Measurements from ENCODE around the gene TANGO6. TPM values are rescaled to one million over a fixed set of nuclear protein-coding genes. Genes with fewer than 3 reads are reported as not detected.

Gene TANGO6
- total RNA-seq, 1 experiment from 2014 or later, result 18.2 TPM

DNA sequence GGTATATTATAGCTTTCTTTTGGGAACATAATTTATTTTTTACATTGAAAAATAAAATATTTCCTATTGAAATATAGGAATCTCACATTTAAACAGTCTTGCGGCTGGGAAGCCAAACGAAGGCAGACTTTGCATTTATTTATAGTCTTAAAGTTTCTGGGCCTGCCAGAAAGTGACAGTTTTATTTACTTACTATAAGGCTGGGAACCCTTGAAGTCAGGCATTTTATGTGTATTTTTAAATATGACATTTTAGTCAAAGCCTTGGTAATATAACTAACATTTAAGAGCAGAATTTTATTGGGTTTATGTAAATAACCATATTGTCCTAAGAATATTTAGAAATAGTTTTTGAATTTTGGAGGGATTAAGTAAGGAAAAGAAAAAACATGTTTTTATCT lies 97.5 kb downstream of the TANGO6 start:
- Mint-ChIP-seq H3K27me3 (ENCODE audit: insufficient read depth, unreplicated experiment) (no peaks in the 10 kb centered on the region), H3K4me3 (ENCODE audit: unreplicated experiment) (no peak overlapping the region), H3K27ac (ENCODE audit: unreplicated experiment) (no peak overlapping the region), H3K4me1 (ENCODE audit: low read depth, unreplicated experiment) (no peaks in the 10 kb centered on the region), H3K36me3 (ENCODE audit: insufficient read depth, unreplicated experiment) (peaks cover 20% of the 10 kb centered on the region), H3K9me3 (ENCODE audit: unreplicated experiment) (peaks cover 3% of the 10 kb centered on the region)
- TF ChIP-seq, protein P1, sequence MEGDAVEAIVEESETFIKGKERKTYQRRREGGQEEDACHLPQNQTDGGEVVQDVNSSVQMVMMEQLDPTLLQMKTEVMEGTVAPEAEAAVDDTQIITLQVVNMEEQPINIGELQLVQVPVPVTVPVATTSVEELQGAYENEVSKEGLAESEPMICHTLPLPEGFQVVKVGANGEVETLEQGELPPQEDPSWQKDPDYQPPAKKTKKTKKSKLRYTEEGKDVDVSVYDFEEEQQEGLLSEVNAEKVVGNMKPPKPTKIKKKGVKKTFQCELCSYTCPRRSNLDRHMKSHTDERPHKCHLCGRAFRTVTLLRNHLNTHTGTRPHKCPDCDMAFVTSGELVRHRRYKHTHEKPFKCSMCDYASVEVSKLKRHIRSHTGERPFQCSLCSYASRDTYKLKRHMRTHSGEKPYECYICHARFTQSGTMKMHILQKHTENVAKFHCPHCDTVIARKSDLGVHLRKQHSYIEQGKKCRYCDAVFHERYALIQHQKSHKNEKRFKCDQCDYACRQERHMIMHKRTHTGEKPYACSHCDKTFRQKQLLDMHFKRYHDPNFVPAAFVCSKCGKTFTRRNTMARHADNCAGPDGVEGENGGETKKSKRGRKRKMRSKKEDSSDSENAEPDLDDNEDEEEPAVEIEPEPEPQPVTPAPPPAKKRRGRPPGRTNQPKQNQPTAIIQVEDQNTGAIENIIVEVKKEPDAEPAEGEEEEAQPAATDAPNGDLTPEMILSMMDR (IDR thresholded peaks at IDR 0.05; ENCODE audit: insufficient read depth in 1 of 2, low read depth in 1 of 2, low read length in 1 of 2, severe bottlenecking in 1 of 2, unreplicated experiment in 1 of 2), result no peak
- no peak for DNase-seq
- BruUV-seq (replicated peaks), result no TSS peak
- H3K36me3 ChIP-seq (ENCODE audit: control insufficient read depth, insufficient read depth, low read length), result no peaks in the 10 kb centered on the region
- no peaks in the 10 kb centered on the region for H3K27me3 ChIP-seq (replicated peaks; ENCODE audit: control insufficient read depth, insufficient read depth, low read length)
- H3K4me1 ChIP-seq, result no peaks in the 10 kb centered on the region
- POLR2A ChIA-PET, result no interaction called here
- no peak overlapping the region for H3K4me3 ChIP-seq (ENCODE audit: low read depth, low read length)
- intact Hi-C loops (cut with micrococcal nuclease; ENCODE audit: unreplicated experiment), result no loop called here
- CTCF ChIA-PET, result no interaction called here
- H3K9me3 ChIP-seq, result peaks cover 12% of the 10 kb centered on the region

GRCh38 chr16:68943961-68944360 lies 100.6 kb downstream of the TANGO6 start:
- BruUV-seq (replicated peaks), result no TSS peak
- intact Hi-C loops (cut with micrococcal nuclease; ENCODE audit: unreplicated experiment), result no loop called here
- CTCF ChIA-PET, result no interaction called here
- H3K27me3 ChIP-seq (replicated peaks; ENCODE audit: control insufficient read depth, insufficient read depth, low read length), result no peaks in the 10 kb centered on the region
- no peaks in the 10 kb centered on the region for H3K27me3 Mint-ChIP-seq (ENCODE audit: insufficient read depth, unreplicated experiment)
- peaks cover 8% of the 10 kb centered on the region for H3K9me3 Mint-ChIP-seq (ENCODE audit: unreplicated experiment)
- TF ChIP-seq, protein P1 (IDR thresholded peaks at IDR 0.05; ENCODE audit: insufficient read depth in 1 of 2, low read depth in 1 of 2, low read length in 1 of 2, severe bottlenecking in 1 of 2, unreplicated experiment in 1 of 2), result no peak
- H3K9me3 ChIP-seq, result peaks cover 12% of the 10 kb centered on the region
- no peaks in the 10 kb centered on the region for H3K4me1 ChIP-seq
- H3K27ac Mint-ChIP-seq (ENCODE audit: unreplicated experiment), result no peak overlapping the region
- no peak overlapping the region for H3K4me3 ChIP-seq (ENCODE audit: low read depth, low read length)
- H3K4me1 Mint-ChIP-seq (ENCODE audit: low read depth, unreplicated experiment), result no peaks in the 10 kb centered on the region
- DNase-seq, result no peak
- POLR2A ChIA-PET, result no interaction called here
- H3K4me3 Mint-ChIP-seq (ENCODE audit: unreplicated experiment), result no peak overlapping the region
- H3K36me3 ChIP-seq (ENCODE audit: control insufficient read depth, insufficient read depth, low read length), result no peaks in the 10 kb centered on the region
- H3K36me3 Mint-ChIP-seq (ENCODE audit: insufficient read depth, unreplicated experiment), result peaks cover 14% of the 10 kb centered on the region

DNA sequence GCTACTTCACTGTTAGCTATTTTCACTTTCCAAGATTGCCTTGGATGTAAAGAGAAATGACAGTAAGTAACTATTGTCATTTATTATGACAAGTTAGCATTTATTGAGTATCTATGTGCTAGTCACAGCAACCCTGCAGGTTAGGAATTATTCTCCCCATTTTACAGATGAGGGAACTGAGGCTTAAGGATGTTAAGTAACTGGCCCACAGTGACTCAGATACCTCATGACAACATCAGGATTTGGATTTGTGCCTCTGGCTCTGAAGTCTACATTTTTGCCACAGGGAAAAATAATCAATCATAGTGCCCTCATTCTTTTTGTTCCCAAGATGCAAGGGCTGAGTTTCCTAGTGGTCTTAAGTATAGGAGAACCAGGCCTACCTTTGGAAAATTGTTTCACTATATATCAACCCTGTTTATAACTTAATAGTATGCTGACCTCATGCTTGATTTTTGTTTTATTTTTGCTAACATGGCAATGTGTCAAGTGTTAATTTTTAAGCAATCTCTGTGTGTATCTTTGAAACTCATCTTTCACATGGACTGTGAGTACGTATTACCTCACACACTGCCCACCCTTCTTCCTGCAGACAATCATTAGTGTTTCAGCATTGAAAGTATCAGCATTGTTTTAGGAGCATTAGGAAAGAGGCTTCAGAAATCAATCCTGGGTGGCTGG lies 105.0 kb downstream of the TANGO6 start:
- ChIA-PET POLR2A (no interaction called here), CTCF (no interaction called here)
- H3K27me3 Mint-ChIP-seq (ENCODE audit: insufficient read depth, unreplicated experiment), result no peaks in the 10 kb centered on the region
- H3K4me3 ChIP-seq (ENCODE audit: low read depth, low read length), result no peak overlapping the region
- intact Hi-C loops (cut with micrococcal nuclease; ENCODE audit: unreplicated experiment), result no loop called here
- peaks cover 14% of the 10 kb centered on the region for H3K36me3 Mint-ChIP-seq (ENCODE audit: insufficient read depth, unreplicated experiment)
- H3K27me3 ChIP-seq (replicated peaks; ENCODE audit: control insufficient read depth, insufficient read depth, low read length), result no peaks in the 10 kb centered on the region
- H3K36me3 ChIP-seq (ENCODE audit: control insufficient read depth, insufficient read depth, low read length), result no peaks in the 10 kb centered on the region
- no TSS peak for BruUV-seq (replicated peaks)
- no peak overlapping the region for H3K27ac Mint-ChIP-seq (ENCODE audit: unreplicated experiment)
- no peaks in the 10 kb centered on the region for H3K4me1 Mint-ChIP-seq (ENCODE audit: low read depth, unreplicated experiment)
- H3K4me1 ChIP-seq, result no peaks in the 10 kb centered on the region
- peaks cover 8% of the 10 kb centered on the region for H3K9me3 Mint-ChIP-seq (ENCODE audit: unreplicated experiment)
- TF ChIP-seq, protein P1 (IDR thresholded peaks at IDR 0.05; ENCODE audit: insufficient read depth in 1 of 2, low read depth in 1 of 2, low read length in 1 of 2, severe bottlenecking in 1 of 2, unreplicated experiment in 1 of 2), result no peak
- peaks cover 12% of the 10 kb centered on the region for H3K9me3 ChIP-seq
- H3K4me3 Mint-ChIP-seq (ENCODE audit: unreplicated experiment), result no peak overlapping the region
- DNase-seq, result no peak
